ENCODE results near the gene PSMA7. TPM values are rescaled to one million over a fixed set of nuclear protein-coding genes. Genes with fewer than 3 reads are reported as not detected.

Gene PSMA7
- total and polyA plus RNA-seq, 2 donors from 2014 or later = 190 to 315 TPM

GRCh38 chr20:62177307-62177706, 34.1 kb upstream of the PSMA7 start:
- Histone ChIP-seq H3K4me3 (ENCODE audit: low read length in 3 of 3) (no peak overlapping the region), H3K27ac (ENCODE audit: low read depth in 2 of 2, low read length in 2 of 2) (no peak overlapping the region), H3K9me3 (ENCODE audit: control insufficient read depth in 2 of 3, insufficient read depth in 1 of 3, low read length in 3 of 3) (no peaks in the 10 kb centered on the region), H3K27me3 (ENCODE audit: control insufficient read depth, insufficient read depth, low read length) (no peaks in the 10 kb centered on the region), H3K9ac (ENCODE audit: low read length in 3 of 3) (no peak overlapping the region), H3K36me3 (ENCODE audit: control insufficient read depth in 2 of 3, insufficient read depth in 3 of 3, low read length in 3 of 3) (peaks cover 3 to 18% (median 8%) of the 10 kb centered on the region in 3 donors), H3K4me1 (ENCODE audit: control insufficient read depth in 2 of 3, insufficient read depth in 2 of 3, low read depth in 1 of 3, low read length in 3 of 3) (no peaks in the 10 kb centered on the region)
- intact Hi-C loops (cut with DNase I) = no loop called here
- DNase-seq = peak in 2 of 5 donors; percentile 46 to 56
- no peak for TF ChIP-seq CTCF (IDR thresholded peaks at IDR 0.05; ENCODE audit: borderline replicate concordance, extremely low read depth, insufficient read depth)
- FAIRE-seq = no peak

GRCh38 chr20:62176866-62177265, 33.7 kb upstream of the PSMA7 start:
- Histone ChIP-seq H3K9ac (ENCODE audit: low read length in 3 of 3) (no peak overlapping the region), H3K36me3 (ENCODE audit: control insufficient read depth in 2 of 3, insufficient read depth in 3 of 3, low read length in 3 of 3) (peaks cover 3 to 18% (median 8%) of the 10 kb centered on the region in 3 donors), H3K27ac (ENCODE audit: low read depth in 2 of 2, low read length in 2 of 2) (no peak overlapping the region), H3K9me3 (ENCODE audit: control insufficient read depth in 2 of 3, insufficient read depth in 1 of 3, low read length in 3 of 3) (no peaks in the 10 kb centered on the region), H3K4me1 (ENCODE audit: control insufficient read depth in 2 of 3, insufficient read depth in 2 of 3, low read depth in 1 of 3, low read length in 3 of 3) (no peaks in the 10 kb centered on the region), H3K27me3 (ENCODE audit: control insufficient read depth, insufficient read depth, low read length) (no peaks in the 10 kb centered on the region), H3K4me3 (ENCODE audit: low read length in 3 of 3) (no peak overlapping the region)
- intact Hi-C loops (cut with DNase I) = no loop called here
- TF ChIP-seq CTCF (IDR thresholded peaks at IDR 0.05; ENCODE audit: borderline replicate concordance, extremely low read depth, insufficient read depth) = no peak
- FAIRE-seq = no peak
- DNase-seq = no peak

DNA sequence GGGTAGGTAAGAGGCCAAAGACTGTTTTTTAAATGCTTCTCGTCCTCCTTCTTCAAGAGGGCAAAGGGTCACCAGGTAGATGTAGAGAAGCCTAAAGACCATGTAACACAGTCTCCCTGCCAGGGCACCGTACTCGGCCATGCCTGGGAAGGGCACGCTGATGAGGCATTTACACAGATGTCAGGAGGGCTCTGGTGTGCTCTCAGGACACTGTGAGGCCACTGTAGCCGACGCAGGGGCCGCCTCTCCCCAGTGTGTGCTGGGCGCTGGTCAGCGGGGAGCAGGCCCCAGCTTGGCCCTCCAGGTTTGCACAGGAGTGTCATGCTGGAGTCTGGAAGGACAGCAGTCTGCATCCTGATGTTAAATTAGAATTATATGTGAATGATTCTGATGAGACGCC, 32.5 kb upstream of the PSMA7 start:
- intact Hi-C loops (cut with DNase I) = no loop called here
- DNase-seq = no peak
- peaks cover 3 to 18% (median 8%) of the 10 kb centered on the region in 3 donors for H3K36me3 ChIP-seq (ENCODE audit: control insufficient read depth in 2 of 3, insufficient read depth in 3 of 3, low read length in 3 of 3)

More for the DNA sequence above, 32.5 kb upstream of the PSMA7 start:
- TF ChIP-seq CTCF (IDR thresholded peaks at IDR 0.05; ENCODE audit: borderline replicate concordance, extremely low read depth, insufficient read depth) = no peak
- no peak for FAIRE-seq
- Histone ChIP-seq H3K27ac (ENCODE audit: low read depth in 2 of 2, low read length in 2 of 2) (no peak overlapping the region), H3K27me3 (ENCODE audit: control insufficient read depth, insufficient read depth, low read length) (no peaks in the 10 kb centered on the region), H3K4me1 (ENCODE audit: control insufficient read depth in 2 of 3, insufficient read depth in 2 of 3, low read depth in 1 of 3, low read length in 3 of 3) (no peaks in the 10 kb centered on the region), H3K9me3 (ENCODE audit: control insufficient read depth in 2 of 3, insufficient read depth in 1 of 3, low read length in 3 of 3) (no peaks in the 10 kb centered on the region), H3K9ac (ENCODE audit: low read length in 3 of 3) (no peak overlapping the region), H3K4me3 (ENCODE audit: low read length in 3 of 3) (no peak overlapping the region)
